B cell (primary cell): ENCODE measurements around the gene GKN1.

Source experiments
- CTCF ChIP-seq: fragments of 200-600 bp; IDR thresholded peaks from one replicate; pipeline ENCODE4 v1.8.0; 2022; ENCODE audit warnings: antibody characterized with exemption, mild to moderate bottlenecking
- EZH2 ChIP-seq: IDR thresholded peaks from 2 replicates; pipeline ENCODE4 v1.6.1; 2012; ENCODE audit warnings: borderline replicate concordance, low read depth, mild to moderate bottlenecking, moderate library complexity, low read length; ENCODE audit not compliant: insufficient read depth, poor library complexity, severe bottlenecking

GRCh38 chr2:68975844-68976243 lies 1.4 kb downstream of the GKN1 start:
- TF ChIP-seq CTCF = no peak
- TF ChIP-seq EZH2 = no peak
